Body of pancreas (tissue), 4 donors: ENCODE measurements around the gene CDKN3.

Source experiments
- POLR2A ChIP-seq, 3 donors: fragments of 450-650 bp; IDR thresholded peaks; one replicate each; pipeline ENCODE4 v1.6.1; 2016; ENCODE audit warnings: antibody characterized with exemption in 3 of 3, mild to moderate bottlenecking in 2 of 3
- TF ChIP-seq, protein P1 (sequence below), 7 experiments: fragments of 450-650 bp in 4 of 7; fragments of 200-600 bp in 3 of 7; sonication (generic) in 3 of 7; IDR thresholded peaks; one replicate each; pipeline ENCODE4 v1.5.1; 2016 to 2019; ENCODE audit warnings: antibody characterized with exemption in 7 of 7

DNA sequence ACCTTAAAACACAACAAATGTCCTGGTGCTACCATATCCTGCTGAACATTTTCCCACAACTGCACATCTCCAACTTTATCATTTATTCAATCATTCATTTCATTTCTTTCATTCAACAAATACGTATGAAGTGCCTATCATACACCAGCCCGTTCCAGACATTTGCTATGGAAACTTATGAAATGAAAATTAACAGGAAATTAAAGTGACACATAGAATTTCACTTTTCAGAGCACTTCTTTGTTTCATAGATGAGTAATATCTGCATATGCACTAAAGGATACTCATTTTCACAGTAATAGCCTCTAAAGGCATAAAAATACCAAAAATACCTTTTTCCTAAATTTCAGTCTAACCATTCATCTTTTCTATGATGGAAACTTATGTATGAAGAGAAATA, 31.7 kb downstream of the CDKN3 start:
- TF ChIP-seq, protein P1, sequence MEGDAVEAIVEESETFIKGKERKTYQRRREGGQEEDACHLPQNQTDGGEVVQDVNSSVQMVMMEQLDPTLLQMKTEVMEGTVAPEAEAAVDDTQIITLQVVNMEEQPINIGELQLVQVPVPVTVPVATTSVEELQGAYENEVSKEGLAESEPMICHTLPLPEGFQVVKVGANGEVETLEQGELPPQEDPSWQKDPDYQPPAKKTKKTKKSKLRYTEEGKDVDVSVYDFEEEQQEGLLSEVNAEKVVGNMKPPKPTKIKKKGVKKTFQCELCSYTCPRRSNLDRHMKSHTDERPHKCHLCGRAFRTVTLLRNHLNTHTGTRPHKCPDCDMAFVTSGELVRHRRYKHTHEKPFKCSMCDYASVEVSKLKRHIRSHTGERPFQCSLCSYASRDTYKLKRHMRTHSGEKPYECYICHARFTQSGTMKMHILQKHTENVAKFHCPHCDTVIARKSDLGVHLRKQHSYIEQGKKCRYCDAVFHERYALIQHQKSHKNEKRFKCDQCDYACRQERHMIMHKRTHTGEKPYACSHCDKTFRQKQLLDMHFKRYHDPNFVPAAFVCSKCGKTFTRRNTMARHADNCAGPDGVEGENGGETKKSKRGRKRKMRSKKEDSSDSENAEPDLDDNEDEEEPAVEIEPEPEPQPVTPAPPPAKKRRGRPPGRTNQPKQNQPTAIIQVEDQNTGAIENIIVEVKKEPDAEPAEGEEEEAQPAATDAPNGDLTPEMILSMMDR (IDR thresholded peaks at IDR 0.05) = no peak
- no peak for TF ChIP-seq POLR2A (IDR thresholded peaks at IDR 0.05)
